Head of caudate nucleus (tissue), 42 donors: ENCODE measurements around the gene GPC5.
"Not testable (repeated sequence)": the region's sequence is repeated elsewhere in the genome, so short reads cannot be mapped to it uniquely, and the experiment has no call there.

Source experiments
- DNase-seq, 42 donors: peaks; one replicate each; pipeline versions ENCODE4 v3.0.0 to v3.0.0-alpha.2; 2020 to 2021; ENCODE audit warnings: mixed read lengths in 7 of 42
- intact Hi-C: fragments of 100-400 bp; cut with DNase I; formaldehyde crosslinking; loops from one replicate; pipeline ENCODE4 v1.15.0; 2022

GPC5 gene

GRCh38 chr13:92488249-92488852, 1089.9 kb downstream of the GPC5 start:
- DNase-seq, result no peak
- intact Hi-C loops, result no loop called here

GRCh38 chr13:92491839-92492238, 1093.4 kb downstream of the GPC5 start:
- DNase-seq, result no peak
- intact Hi-C loops, result no loop called here

GRCh38 chr13:92494915-92495314, 1096.5 kb downstream of the GPC5 start:
- no peak for DNase-seq
- intact Hi-C loops, result no loop called here

- no peak for DNase-seq
- intact Hi-C loops, result no loop called here
Measured at GRCh38 chr13:92500192-92500591, 1101.8 kb downstream of the GPC5 start.

GRCh38 chr13:92510416-92510815, 1112.0 kb downstream of the GPC5 start:
- DNase-seq, result no peak
- intact Hi-C loops, result no loop called here

- intact Hi-C loops, result no loop called here
Measured at GRCh38 chr13:92512852-92513251, 1114.4 kb downstream of the GPC5 start.

GRCh38 chr13:92513672-92514071, 1115.3 kb downstream of the GPC5 start:
- no peak for DNase-seq
- intact Hi-C loops, result no loop called here

More at GRCh38 chr13:92512852-92513251, 1114.4 kb downstream of the GPC5 start:
- DNase-seq, result no peak

- no peak for DNase-seq
- intact Hi-C loops, result no loop called here
Measured at GRCh38 chr13:92514420-92515125, 1116.2 kb downstream of the GPC5 start.

GRCh38 chr13:92516878-92517277, 1118.5 kb downstream of the GPC5 start:
- intact Hi-C loops, DNase-seq: not testable (repeated sequence)

- DNase-seq, intact Hi-C loops: not testable (repeated sequence)
Measured at GRCh38 chr13:92518622-92519021, 1120.2 kb downstream of the GPC5 start.

- intact Hi-C loops, result no loop called here
- DNase-seq, result no peak
Measured at GRCh38 chr13:92530364-92530763, 1131.9 kb downstream of the GPC5 start.

GRCh38 chr13:92535222-92536006, 1137.0 kb downstream of the GPC5 start:
- DNase-seq, result no peak
- intact Hi-C loops, result no loop called here

GRCh38 chr13:92537471-92537870, 1139.0 kb downstream of the GPC5 start:
- intact Hi-C loops, result no loop called here
- no peak for DNase-seq

GRCh38 chr13:92538164-92538563, 1139.7 kb downstream of the GPC5 start:
- intact Hi-C loops, result no loop called here
- DNase-seq, result no peak

GRCh38 chr13:92539148-92539547, 1140.7 kb downstream of the GPC5 start:
- intact Hi-C loops, DNase-seq: not testable (repeated sequence)

GRCh38 chr13:92547266-92547665, 1148.8 kb downstream of the GPC5 start:
- intact Hi-C loops, result no loop called here
- no peak for DNase-seq

GRCh38 chr13:92549276-92549675, 1150.9 kb downstream of the GPC5 start:
- no peak for DNase-seq
- intact Hi-C loops, result no loop called here

GRCh38 chr13:92553470-92554114, 1155.2 kb downstream of the GPC5 start:
- intact Hi-C loops, result no loop called here
- DNase-seq, result no peak

GRCh38 chr13:92560883-92561282, 1162.5 kb downstream of the GPC5 start:
- DNase-seq, result no peak
- intact Hi-C loops, result no loop called here

- intact Hi-C loops, result no loop called here
Measured at GRCh38 chr13:92564942-92565341, 1166.5 kb downstream of the GPC5 start.

More at GRCh38 chr13:92564942-92565341, 1166.5 kb downstream of the GPC5 start:
- DNase-seq, result no peak
